AG09309 (cell line): ENCODE results near the gene WASF2.

ENCODE experiments used
- DNase-seq: peaks from one replicate; pipeline ENCODE4 v3.0.0-alpha.2; 2010; ENCODE audit warnings: low read depth
- H3K4me3 ChIP-seq: 2 replicates; pipeline ENCODE4 v1.5.1; 2011; ENCODE audit warnings: mild to moderate bottlenecking, low read depth, low read length, moderate library complexity; ENCODE audit not compliant: control insufficient read depth
- CTCF ChIP-seq: IDR thresholded peaks from 2 replicates; pipeline ENCODE4 v1.5.1; 2011; ENCODE audit warnings: mild to moderate bottlenecking, low read depth, low read length, inconsistent platforms; ENCODE audit not compliant: insufficient read depth, control insufficient read depth; ENCODE audit errors: missing control alignments

The WASF2 gene

DNA sequence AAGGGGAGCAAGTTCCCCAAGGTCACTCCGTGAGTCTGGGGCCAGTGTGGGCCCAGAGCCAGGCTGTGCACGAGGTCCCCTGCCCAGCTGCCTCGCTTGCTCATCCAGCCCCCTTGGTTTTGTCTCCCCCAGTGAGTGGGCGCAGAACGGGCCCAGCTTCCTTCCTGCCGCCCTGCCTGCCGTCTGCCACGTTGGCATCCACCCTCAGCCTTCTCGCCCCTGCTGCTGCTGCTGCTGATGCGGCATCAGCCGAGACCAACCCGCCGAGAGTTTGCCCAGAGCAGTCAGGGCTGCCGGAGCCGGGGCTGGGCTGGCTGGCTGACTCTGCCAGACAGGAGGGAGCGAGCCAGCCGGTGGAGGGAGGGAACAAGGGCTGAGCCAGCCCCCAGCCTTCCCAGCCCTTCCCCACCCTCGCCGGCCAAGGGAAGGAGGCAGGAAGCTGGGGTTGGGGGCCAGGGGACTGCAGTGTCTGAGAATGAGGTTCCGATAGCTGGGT lies 31.4 kb upstream of the WASF2 start:
- DNase-seq = no peak
- no peak for TF ChIP-seq CTCF
- H3K4me3 ChIP-seq = no peak overlapping the region

GRCh38 chr1:27520651-27521050 lies 30.7 kb upstream of the WASF2 start:
- no peak for TF ChIP-seq CTCF
- no peak for DNase-seq
- H3K4me3 ChIP-seq = no peak overlapping the region

GRCh38 chr1:27519331-27520258 lies 29.6 kb upstream of the WASF2 start:
- no peak for DNase-seq
- no peak overlapping the region for H3K4me3 ChIP-seq
- no peak for TF ChIP-seq CTCF

- H3K4me3 ChIP-seq = no peak overlapping the region
- DNase-seq = no peak
- TF ChIP-seq CTCF = no peak
These were observed 28.8 kb upstream of the WASF2 start for GRCh38 chr1:27518808-27519207.

GRCh38 chr1:27517907-27518718 lies 28.1 kb upstream of the WASF2 start:
- no peak overlapping the region for H3K4me3 ChIP-seq
- TF ChIP-seq CTCF = no peak
- DNase-seq = no peak

GRCh38 chr1:27517301-27517700 lies 27.3 kb upstream of the WASF2 start:
- DNase-seq = no peak
- no peak overlapping the region for H3K4me3 ChIP-seq
- TF ChIP-seq CTCF = no peak
